GM18517 (cell line): ENCODE data around the gene GTF3A.

Source experiments
- ATAC-seq: cut with Tn5 transposase; IDR thresholded peaks from one replicate; pipeline ENCODE4 v1.9.1; 2021; ENCODE audit warnings: mild to moderate bottlenecking, moderate library complexity; ENCODE audit not compliant: unreplicated experiment

The GTF3A gene

GRCh38 chr13:27404680-27405079 lies 19.7 kb upstream of the GTF3A start:
- no peak for ATAC-seq

GRCh38 chr13:27405546-27406134 lies 18.8 kb upstream of the GTF3A start:
- no peak for ATAC-seq

GRCh38 chr13:27406178-27406939 lies 18.1 kb upstream of the GTF3A start:
- ATAC-seq: no peak

GRCh38 chr13:27408074-27408473 lies 16.3 kb upstream of the GTF3A start:
- no peak for ATAC-seq

DNA sequence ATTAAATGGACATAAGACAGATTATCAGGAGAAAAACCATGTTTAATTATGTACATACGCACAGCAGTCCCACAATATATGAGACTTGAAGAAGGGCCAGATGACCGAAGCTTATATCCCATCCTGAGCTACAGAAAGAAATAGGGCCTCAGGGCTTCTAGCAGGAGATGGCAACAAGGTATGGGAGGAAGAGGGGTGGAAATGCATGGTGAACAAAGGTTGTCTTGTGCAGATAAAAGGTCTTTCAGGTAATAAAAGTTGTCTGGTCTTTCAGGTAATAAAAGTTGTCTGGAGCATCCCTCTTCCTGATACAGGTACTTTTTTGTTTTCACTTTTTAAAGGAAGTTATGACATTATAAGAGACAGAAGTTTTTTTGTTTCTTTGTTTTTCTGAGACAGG lies 15.4 kb upstream of the GTF3A start:
- ATAC-seq: no peak

DNA sequence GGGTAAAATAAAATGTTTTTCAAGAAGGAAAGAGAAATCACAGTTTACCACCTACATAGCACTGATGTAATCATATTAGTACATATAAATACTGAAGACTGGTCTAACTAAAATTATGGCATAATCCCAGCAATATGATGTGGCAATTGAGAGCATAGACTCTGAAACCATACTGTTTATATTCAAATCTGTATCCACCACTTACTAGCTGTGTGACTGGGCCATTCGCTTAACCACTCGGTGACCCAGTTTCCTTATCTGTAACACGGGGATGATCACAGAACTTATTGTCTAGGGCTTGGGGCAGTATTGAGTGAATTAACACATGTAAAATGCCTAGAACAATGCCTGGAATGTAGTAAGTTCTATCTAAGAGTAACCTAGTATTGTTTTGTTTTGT lies 13.1 kb upstream of the GTF3A start:
- ATAC-seq: no peak

DNA sequence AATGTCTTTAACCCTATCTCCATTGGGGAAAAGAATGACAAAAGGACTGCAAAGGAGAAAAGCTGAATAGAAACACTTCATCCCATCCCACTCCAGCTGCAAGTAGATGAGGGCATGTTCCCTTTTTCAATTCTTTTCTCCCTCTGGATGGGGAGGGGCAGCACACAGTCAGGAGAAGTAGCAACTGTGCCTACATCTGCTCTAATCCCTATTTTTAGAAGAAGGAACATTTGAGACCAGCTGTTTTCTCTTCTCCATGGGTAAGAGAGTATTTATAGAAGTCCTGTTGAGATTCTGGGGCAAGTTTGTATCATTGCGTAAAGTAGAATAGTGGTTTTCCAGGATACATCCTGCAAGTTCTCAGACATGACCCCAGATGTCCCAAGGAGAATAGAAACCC lies 9.3 kb upstream of the GTF3A start:
- ATAC-seq: no peak

DNA sequence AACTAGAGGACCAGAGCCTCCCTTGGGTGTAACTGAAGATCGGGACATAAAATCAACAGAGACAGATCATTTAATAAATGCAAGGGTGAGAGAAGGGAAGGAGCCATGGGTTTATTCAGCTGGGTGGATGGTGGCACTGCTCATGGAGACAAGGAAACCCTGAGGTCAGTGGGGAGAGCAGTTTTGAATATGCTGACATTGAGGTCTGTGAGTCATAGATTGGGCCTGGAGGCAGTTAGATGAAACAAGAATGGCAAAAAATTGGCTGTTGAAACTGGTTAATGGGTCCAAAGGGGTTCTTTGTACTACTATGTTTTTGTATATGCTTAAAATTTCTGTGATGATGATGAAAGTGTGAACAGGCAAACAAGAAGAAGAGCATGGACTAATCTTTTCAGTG lies 5.1 kb upstream of the GTF3A start:
- ATAC-seq: no peak

DNA sequence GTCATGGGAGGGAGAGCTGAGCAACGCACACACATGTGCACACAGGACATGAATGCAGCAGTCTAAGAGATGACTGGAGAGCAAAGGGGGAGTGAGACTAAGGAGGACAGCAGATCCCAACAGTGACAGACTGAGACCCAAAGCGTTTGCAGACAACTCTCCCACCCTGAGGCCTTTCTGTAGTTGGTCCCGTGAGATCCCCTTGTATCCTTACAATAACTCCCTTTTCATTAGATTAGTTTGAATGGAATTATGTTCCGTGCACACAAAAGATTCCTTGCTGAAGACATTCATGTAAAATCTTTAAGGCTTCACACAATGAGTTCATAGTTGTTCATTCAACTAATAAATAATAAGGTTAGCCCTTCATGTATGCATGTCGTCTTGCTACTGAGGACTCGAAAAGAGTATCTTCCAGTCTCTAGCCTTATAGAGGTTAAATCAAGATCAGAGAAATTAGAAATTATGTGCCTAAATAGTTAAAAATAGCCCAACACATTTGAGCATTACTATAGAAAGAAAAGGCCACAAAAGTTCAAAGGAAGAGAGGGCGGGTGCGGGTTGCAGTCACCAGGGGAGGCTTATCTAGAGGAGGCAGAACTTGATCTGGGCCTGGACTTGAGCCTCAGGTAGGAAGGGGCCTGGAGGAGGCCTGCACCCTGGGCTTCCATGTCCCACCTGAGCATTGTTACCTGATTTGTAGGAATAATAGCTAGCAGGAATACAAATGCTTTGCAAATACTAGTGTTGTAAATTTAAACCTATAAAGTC lies 3.1 kb upstream of the GTF3A start:
- no peak for ATAC-seq

- no peak for ATAC-seq
Observed at GRCh38 chr13:27423333-27423732, 1.1 kb upstream of the GTF3A start.

DNA sequence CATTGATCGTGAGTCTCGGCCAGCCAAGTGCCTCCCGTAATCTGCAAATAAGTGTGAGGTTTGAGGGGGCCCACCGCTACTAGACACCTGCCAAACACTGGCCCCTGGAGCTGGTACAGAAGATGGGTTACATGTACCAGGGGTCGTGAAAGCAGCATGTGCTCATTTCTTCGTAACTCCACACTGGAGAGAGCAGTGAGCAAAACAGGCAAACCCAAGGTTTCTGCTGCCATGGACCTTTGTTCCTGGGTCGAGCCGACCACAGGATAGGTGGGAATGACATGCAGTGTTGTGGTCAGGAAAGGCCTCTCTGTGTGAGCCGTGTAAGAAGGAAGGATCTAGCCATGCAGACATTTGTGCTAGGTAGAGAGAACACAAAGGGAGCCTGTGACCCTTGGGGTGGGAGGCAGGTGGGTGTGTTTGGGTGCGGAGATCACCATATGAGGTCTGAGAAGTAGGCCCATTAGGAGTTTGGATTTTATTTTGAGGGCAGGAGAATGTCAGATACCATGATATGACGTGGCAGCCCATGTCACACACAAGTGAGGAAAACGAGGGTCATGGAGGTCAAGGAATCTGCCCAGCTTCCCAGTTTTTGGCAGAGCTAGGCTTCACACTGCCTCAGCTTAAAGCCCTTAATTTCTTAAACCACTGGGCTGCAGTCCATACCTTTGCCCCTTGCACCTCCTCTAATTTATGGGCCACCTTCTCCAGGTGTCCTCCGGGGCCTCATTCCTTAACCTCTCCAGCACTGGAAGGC lies 919 bp downstream of the GTF3A start:
- ATAC-seq: peak; percentile 9

DNA sequence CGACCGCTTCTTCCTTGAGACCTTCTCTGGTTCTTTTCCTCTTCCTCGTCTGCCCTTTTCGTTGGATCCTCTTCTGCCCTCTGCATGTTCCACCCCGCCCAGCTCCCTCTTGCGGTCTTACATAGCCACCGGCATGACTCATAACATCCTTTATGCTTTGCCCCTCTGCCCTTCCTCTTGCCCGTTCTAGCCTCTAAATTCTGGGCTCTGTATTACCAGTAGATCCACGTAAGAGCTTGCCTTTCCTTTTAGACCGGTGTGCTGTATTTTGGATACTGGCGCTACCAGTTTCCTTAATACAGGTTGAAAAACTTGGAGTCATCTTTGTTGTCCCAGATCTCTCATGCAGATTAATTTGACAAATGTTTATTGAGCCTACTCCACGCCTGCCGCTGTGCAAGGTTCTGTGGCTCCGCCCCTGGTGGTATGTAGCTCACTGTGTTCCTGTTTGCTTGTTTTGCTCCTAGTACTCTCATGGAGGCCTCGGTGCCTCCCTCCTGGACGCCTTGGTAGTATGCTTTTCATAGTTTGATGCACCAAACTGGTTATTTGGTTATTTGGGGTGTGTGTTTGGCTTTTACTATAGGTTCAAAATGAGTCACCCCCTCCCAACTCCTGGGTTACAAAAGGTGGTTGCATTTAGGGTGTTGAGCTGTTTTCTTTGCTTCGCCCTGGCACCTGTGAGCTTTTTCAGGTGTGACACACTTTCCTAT lies 1.7 kb downstream of the GTF3A start:
- peak; percentile 87 for ATAC-seq

- no peak for ATAC-seq
Observed at GRCh38 chr13:27427641-27428040, 3.2 kb downstream of the GTF3A start.

DNA sequence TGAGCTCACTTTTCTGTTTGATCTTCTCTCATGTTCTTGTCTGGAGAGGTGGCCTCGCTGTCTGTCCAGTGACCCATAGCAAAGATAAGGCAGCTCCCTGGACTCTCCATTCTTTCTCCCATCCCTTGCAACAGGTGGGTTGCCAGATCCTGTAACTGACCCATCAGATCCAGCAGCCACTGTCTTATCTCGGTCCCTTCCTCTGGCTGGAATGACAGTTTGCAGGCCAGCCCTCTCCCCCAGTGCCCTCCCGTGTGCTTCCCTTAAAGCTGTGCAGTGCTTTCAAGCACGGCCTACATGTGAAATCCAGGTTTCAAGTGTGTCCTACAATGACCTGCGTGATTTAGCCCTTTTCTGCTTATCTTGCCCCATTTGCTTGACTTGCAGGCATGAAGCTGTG lies 3.7 kb downstream of the GTF3A start:
- ATAC-seq: no peak

DNA sequence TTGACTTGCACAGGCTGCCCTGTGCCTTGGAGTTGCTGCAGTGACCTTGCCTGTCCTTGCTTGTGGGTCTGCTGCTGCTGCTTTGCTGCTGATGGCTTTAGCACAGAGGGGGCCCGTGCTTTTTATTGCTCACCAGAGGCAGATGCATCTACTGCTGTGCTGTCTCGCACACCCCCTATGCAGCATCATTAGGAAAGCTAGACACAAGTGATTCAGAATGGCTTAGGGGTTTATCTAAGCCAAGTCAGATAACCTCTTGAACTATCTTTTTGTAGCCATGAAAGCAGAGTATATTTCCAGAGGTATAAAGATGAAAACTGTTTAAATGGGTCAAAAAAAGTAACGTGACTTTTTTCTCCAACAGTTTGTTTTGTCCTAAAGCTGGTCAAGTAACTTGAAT lies 7.8 kb downstream of the GTF3A start:
- no peak for ATAC-seq

DNA sequence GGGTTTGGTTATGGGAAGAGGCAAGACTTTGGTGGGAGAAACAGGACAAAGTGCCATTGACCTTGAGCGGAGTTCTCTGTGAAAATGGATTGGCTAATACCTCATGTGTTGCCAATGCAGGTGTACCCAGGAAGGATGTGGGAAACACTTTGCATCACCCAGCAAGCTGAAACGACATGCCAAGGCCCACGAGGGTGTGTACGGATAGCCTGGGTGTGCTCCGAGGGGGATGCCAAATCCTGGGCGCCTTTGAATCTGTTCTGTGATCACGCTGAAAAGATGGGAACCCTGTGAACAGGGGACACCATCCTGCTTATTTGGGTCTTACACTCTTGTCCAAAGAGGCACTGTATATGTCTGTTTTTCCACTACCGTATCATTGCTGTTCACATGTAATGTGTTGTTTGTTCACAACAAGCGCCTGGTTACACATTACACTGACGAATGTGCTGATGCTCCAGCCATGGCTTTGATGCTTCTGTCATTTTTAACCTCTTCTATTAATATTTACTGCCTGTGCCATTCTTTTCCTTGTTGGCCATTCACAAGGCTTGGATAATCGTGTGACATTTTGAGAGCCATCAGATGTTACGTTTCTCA lies 8.3 kb downstream of the GTF3A start:
- ATAC-seq: no peak

- no peak for ATAC-seq
Observed at GRCh38 chr13:27437126-27437525, 12.7 kb downstream of the GTF3A start.

DNA sequence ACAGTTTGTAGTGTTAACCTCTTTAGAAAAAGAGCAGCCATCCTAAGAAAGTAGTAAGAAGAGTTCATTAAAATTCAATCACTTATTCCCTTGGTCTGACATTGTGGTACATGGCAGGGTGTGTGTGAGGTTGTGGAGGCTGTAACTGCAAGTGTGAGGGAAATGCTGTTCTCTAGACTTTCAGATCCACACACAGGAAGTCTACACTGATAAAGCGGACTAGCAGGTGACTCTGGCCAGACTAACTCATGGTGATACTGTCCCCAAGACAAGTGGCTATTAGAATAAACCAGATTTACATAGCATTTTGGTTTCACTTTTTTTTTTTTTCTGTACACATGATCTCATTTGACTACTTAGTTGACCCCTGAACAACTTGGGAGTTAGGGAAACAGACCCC lies 16.0 kb downstream of the GTF3A start:
- no peak for ATAC-seq

- no peak for ATAC-seq
Observed at GRCh38 chr13:27442071-27442647, 17.7 kb downstream of the GTF3A start.

- no peak for ATAC-seq
Observed at GRCh38 chr13:27442797-27443196, 18.4 kb downstream of the GTF3A start.
